GM21367 (cell line): ENCODE data around the gene ZFP30.

ENCODE experiments used
- ATAC-seq: cut with Tn5 transposase; IDR thresholded peaks from one replicate; pipeline ENCODE4 v1.9.1; 2021; ENCODE audit not compliant: unreplicated experiment

ZFP30 gene

GRCh38 chr19:37564624-37565369 lies 90.5 kb downstream of the ZFP30 start:
- ATAC-seq, result no peak
